NCI-H774 (cell line): ENCODE data around the gene NSUN4.
"Not testable (repeated sequence)": the region's sequence is repeated elsewhere in the genome, so short reads cannot be mapped to it uniquely, and the experiment has no call there.

Experiments
- DNase-seq: peaks from one replicate; lab custom pipeline; 2025; lab: John Stamatoyannopoulos, UW

Gene NSUN4

DNA sequence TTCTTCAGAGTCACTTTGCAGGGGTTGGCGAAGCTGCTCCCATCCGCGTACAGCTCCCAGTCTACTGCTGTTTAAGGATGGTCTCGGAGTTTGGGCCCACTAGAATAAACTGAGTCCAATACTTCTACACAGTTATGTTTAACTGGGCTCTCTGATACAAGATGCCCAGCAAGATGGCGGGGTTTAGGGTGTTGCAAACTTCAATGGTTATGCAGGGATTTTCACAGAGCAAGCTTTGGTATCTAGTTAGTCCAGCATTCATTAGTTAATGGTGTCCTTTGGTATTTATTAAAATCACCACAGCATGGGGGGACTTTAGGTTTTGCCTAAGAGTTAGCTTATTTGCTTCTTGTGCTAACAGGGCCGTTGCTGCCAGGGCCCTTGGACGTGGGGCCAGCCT, 12.4 kb upstream of the NSUN4 start:
- DNase-seq, result not testable (repeated sequence)

DNA sequence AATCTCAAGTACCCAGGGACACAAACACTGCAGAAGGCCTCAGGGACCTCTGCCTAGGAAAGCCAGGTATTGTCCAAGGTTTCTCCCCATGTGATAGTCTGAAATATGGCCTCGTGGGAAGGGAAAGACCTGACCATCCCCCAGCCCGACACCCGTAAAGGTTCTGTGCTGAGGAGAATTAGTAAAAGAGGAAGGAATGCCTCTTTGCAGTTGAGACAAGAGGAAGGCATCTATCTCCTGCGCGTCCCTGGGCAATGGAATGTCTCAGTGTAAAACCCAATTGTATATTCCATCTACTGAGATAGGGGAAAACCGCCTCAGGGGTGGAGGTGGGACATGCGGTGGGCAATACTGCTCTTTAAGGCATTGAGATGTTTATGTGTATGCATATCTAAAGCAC, 10.8 kb upstream of the NSUN4 start:
- not testable (repeated sequence) for DNase-seq

DNA sequence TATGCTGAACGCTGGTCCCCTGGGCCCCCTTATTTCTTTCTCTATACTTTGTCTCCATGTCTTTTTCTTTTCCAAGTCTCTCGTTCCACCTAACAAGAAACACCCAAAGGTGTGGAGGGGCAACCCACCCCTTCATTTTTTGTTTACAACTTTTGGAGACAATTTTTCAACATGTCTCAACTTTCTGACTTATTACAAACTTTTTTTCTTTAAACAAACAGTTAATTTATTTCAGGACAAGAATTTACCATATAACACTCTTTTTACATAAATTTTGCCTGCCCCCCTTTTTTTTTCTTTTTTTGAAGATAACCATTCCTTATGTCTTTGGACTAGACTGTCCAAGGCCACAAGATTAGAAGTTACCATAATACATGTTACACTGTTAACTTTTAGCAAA, 10.2 kb upstream of the NSUN4 start:
- not testable (repeated sequence) for DNase-seq

DNA sequence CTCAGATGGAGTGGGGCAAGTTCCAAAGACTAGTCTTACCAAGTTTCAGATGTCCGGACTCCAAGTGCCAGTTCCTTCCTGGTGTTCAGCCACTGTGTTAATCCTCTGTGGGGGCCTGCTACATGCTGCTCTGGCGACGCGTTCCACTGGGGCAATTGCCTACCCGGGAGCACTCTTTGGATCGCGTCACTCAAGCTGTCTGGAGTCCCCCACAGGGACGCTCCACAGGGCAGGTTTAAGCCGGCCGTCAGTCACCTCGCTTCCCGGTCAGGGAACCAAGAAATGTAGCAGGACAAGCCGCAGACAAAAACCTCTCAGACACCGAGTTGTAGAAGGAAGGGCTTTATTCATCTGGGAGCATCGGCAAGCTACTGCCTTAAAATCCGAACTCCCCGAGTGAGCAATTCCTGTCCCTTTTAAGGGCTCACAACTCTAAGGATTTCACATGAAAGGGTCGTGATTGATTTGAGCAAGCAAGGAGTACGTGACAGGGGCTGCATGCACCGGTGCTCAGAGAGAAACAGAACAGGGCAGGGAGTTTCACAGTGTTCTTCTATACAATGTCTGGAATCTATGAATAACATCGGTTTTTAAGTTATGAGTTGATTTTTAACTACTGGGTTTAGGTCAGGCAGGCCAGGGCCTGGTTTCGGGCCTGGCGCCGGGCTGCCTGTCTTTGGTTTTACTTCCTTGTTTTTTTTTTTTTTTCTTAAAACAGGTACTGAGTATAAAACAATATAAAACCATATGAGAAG, 8.6 kb upstream of the NSUN4 start:
- not testable (repeated sequence) for DNase-seq

DNA sequence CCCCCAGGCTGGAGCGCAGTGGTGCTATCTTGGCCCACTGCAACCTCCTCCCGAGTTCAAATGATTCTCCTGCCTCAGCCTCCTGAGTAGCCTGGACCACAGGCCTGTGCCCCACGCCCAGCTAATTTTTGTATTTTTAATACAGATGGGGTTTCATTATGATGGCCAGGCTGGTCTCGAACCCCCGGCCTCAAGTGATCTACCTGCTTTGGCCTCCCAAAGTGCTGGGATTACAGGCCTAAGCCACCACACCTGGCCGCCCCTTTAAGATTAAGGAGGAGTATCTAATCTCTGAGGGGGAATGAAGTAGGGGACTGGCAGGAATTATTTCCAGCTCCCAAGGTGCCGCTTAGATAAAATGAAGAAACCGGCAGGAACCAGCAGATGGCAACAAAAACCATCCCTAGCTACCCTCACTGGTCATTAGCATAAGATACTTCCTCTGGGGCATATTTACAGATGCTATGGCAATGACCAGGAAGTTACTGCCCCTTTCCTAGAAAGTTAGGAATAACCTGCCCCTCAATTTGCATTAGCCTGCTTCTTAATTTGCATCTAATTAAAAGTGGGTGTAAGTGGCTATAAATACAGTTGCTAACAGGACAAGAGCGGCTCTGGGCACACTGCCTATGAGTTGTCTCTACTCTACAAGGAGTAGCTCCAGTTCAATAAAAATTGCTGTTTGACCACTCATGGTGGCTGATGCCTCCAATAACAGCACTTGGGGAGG, 7.1 kb upstream of the NSUN4 start:
- DNase-seq, result peak; percentile 19

DNA sequence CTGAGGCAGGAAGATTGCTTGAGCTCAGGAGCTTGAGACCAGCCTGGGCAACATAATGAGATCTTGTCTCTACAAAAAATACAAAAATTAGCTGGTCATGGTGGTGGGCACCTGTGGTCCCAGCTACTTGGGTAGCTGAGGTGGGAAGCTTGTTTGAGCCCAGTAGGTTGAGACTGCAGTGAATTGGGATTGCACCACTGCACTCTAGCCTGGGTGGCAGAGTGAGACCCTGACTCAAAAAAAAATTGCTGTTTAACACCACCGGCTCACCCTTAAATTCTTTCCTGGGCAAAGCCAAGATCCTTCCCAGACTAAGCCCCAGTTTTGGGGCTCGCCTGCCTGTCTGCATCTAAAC, 6.6 kb upstream of the NSUN4 start:
- DNase-seq, result no peak

DNA sequence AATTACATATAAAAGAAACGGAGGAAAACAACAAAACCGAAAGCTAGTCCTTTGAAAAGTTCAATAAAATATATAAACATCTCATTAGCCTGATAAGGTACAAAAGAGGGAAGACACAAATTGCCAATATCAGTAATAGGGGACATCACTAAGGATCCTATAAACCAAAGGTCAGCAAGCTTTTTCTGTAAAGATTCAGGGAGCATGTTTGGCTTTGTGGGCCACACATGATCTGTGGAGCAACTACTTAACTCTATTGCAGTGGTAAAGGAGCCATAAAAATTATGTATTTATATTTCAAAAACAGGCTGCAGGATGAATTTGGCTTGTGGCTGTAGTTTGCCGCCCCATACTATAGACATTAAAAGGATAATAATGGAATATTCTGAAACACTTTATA, 5.5 kb upstream of the NSUN4 start:
- DNase-seq, result no peak

DNA sequence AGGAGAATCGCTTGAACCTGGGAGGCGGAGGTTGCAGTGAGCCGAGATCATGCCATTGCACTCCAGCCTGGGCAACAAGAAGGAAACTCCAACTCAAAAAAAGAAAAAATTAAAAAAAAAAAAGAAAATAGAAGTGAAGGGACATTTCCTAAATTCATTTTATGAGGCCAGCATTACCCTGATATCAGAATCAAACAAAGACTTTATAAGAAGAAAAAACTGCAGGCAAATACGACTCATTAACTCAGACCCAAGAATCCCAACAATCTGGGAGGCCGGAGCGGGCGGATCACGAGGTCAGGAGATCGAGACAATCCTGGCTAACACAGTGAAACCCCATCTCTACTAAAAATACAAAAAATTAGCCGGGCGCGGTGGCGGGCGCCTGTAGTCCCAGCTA, 3.2 kb upstream of the NSUN4 start:
- not testable (repeated sequence) for DNase-seq

DNA sequence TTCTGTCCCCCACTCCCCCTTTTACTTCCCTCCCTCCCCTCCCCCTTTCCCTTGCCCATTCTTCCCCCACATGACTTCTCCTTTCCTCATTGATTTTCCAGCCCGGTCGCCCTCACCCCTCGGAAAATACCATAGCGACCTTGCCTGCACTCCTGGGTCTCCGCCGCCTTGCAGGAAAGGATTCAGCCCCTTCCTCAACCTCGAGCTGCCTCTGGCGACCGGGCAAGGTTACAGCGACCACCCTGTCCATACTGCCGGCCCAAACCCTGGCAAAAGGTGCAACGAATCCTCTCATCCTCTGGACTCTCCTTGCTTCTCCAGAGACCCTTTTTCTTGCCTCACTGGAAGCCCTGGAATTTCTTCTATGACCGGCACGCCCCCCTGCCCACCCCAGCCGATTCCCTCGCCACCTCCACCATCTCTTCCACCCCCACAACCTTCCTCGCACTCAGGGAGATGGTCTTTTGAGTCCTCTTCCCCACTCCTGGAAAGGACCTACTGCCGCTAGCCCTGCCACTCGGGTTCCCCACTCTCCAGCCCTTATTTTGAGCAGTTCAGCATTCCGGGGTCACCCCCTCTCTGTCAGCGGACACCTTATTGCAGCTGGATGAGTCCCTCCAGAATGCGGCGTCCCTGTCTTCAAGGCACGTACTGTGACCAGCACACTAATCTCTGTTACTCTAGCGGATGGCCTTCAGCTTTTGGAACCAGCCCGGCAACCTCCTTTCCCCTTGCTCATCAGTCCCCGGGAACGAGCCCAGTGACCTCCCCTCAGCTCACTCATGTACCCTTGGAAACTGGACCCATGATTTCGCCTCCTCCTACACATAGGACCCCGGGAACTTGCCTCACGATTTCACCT, 846 bp downstream of the NSUN4 start:
- DNase-seq, result no peak

DNA sequence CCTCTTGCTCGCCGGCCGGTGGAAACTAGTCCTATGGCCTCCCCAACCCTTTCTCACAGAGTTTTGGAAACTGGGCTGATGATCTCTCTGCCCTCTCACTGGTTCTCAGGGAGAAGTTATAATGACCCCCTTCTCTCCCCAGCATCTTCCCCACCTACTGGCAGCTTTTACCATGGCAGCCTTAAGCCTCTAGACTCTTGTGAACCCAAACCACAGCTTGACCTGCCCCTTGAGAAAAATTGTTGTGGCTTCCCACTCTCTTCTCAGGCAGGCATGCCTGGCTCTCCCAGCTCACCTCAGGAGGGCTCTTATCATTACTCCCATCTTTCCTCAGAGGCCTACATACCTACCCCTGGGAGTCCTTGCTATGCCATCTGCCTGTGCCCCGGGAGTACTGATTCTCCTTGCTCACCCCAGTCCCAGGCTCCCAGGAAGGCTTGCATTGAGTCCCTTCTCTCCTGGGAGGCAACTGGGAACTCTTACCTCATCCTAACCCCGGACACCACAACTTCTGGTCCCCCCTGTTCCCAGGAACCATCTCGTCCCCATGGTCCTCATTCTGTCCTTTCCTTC, 1.6 kb downstream of the NSUN4 start:
- DNase-seq, result no peak

DNA sequence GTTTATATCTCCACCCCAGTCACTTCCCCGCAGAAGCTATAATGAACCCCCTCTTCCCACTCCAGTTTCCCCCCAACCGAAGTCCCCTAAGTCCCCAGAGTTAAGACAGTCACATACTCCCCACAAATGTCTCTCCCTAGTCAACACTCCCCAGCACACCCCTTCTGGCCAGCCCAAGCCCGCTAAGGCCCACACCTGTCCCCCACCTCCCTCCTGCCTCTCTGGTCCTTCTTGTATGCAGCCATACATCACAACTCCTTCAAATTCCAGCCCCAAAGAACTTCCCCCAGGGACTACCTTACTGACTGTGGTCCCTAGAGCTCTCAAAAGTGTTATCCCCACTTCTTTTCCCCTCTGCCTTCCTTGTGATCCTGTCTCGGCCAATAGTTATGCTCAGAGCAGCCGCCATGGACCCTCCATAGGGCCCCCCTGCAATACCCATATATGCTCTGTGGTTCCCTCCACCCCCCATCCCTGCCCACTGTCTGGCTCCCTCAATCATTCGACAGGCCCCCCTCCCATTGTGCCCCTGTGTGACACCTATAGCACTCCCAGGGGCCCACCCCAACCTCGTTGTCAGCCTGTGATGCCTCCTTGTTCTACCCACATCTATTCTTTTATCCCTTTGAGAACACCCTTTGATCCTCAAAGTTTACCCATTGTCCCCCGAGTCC, 2.2 kb downstream of the NSUN4 start:
- no peak for DNase-seq

DNA sequence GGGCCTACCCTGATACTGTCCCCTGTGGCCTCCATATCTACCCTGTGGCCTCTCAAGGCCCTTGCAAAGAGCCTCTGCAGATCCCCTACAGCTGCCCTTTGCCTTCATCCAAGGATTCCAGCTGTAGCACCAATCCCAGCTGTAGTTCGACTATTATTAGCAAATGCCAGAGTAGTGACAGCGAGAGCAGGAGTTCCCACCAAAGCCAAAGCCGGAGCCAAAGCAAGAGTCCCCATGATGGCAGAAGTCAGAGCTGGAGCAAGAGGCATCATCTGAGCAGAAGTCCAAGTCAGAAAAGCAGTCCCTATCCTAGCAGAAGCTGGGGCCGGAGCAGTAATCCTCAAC, 2.7 kb downstream of the NSUN4 start:
- DNase-seq, result no peak

DNA sequence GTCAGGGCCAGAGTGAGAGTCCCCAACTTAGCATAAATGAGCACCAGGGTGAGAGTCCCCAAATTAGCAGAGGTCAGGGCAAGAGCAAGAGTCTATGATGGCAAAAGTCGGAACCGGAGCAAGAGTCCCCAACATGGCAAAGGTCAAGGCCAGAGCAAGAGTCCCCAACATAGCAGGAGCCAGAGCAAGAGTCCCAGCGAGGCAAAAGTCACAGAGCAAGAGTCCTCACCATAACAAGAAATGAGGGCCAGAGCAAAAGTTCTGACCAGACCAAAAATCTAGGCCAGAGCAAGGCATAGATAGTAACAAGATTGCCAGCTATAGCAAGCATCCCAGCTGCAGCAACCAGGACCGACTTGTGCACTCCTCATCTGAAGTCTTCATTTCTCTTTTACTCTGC, 3.1 kb downstream of the NSUN4 start:
- DNase-seq, result no peak

DNA sequence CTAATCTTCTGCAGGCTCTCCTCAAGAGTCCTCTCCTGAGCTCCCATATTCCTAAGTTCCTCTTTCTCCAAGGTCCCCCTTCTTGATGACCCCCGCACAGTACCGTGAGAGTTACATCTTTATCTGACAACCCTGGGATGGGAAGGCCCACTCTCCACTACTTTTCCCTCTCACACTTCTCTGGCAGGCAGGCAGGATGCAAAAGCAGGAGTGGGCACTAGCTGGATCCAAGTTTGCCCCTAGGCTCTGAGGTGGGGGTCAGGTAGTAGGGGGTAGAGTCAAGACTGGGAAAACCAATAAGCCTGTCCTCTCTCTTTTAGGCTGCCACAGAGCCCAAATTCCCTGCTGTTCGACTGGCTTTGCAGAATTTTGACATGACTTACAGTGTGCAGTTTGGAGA, 3.9 kb downstream of the NSUN4 start:
- DNase-seq, result no peak

DNA sequence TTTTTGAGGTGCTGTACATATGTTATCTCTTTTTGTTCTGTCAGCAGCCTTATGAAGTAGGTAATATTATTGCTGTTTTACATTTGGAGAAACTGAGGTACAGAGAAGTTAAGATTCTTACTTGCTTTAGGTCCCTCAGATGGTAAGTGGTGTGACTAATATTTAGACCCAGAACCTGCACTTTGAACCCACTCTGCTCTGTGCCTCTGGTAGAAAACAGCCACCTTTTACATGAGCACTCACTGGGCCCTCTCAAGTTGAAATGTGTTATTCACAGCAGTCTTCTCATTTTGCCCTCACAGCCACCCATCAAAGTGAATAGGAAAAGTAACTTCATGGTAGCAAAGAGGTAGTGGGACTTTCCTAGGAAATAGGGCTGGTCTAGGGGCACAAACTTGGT, 4.7 kb downstream of the NSUN4 start:
- no peak for DNase-seq

DNA sequence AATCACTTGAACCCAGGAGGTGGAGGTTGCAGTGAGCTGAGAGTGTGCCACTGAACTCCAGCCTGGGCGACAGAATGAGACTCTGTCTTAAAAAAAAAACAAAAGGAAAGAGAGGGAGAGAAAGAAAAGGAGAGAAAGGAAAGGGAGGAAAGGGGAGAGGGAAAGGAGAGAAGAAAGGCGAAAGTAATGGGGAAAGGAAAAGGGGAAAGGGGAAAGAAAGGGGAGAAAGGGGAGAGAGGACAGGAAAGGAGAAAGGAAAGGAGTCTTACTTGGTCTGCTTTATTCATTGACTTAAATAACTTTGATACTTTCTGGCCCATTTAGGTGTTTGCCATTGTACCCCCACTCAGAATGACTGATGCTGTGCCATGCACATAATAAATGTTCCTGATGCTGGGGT, 11.8 kb downstream of the NSUN4 start:
- no peak for DNase-seq

DNA sequence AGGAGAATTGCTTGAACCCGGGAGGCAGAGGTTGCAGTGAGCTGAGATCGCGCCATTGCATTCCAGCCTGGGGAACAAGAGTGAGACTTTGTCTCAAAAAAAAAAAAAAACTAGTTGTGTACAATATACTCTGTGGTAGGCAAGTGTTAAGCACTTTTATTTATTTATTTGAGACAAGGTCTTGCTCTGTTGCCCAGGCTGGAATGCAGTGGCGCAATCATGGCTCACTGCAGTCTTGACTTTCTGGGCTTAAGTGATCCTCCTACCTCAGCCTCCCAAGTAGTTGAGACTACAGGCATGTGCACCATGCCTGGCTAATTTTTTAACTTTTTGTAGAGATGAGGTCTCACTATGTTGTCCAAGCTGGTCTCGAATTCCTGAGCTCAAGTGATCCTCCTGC, 15.3 kb downstream of the NSUN4 start:
- DNase-seq, result not testable (repeated sequence)

DNA sequence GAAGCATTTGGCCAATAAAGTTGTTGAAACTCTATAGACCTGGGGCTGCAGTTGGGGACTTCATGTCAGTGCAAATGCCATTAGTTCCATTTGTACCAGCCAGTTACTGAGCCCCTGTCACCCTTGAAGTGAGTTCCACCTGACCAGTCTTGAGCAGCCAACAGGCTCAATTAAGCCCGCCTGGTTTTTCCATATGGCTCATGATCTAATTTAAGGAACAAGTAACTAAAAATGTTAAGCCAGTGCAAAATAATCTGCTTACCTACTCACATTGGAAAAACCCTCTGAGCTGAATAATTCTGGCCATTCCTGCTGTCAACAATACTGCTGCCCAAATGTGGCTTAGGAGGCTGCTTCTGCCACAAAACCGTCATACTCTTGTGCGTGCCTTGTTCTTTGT, 21.6 kb downstream of the NSUN4 start:
- DNase-seq, result no peak

DNA sequence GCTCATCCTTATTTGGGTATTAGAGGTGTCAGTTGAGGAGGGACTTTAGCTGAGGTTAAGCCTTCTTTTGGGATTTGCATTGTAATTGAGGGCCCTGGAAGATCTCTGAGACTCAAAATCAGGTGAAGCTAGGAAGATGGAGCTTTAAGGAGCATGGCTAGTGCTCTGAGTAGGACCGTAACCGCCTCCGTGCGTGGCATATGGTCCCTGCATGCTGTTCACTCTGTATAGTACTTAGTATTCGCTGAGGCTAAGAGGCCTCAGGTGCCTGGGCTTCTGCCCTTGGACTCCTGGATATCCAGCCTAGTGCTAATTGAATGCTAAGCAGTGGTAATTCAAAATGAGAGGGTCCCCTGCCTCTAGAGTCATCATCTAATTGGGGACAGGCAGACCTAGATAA, 22.5 kb downstream of the NSUN4 start:
- no peak for DNase-seq

DNA sequence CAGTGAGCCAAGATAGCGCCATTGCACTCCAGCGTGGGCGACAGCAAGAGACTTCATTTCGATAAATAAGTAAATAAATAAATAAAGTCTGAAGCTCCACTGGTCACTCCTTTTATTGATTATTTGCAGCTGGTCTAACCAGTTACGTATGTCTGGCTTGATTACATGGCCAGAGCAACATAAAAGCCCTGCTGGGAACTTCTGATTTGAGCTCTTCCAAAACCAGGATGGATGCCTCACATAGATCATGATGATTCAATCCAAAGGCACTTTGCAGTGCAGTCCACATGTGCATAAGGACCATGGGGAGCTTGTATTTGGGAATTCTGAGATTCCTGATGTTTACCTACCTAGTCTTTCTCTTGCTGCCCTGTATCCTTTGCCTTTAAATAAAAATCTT, 24.0 kb downstream of the NSUN4 start:
- no peak for DNase-seq

DNA sequence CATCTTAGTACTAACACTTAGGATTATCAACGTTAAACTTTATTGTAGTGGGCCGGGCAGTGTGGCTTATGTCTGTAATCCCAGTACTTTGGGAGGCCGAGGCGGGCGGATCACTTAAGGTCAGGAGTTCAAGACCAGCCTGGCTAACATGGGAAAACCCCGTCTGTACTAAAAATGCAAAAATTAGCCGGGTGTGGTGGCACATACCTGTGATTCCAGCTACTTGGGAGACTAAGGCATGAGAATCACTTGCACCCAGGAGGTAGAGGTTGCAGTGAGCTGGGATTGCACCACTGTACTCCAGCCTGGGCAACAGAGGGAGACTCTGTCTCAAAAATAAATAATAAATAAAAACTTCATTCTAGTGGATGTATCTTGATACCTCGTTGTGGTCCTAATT, 25.2 kb downstream of the NSUN4 start:
- not testable (repeated sequence) for DNase-seq

DNA sequence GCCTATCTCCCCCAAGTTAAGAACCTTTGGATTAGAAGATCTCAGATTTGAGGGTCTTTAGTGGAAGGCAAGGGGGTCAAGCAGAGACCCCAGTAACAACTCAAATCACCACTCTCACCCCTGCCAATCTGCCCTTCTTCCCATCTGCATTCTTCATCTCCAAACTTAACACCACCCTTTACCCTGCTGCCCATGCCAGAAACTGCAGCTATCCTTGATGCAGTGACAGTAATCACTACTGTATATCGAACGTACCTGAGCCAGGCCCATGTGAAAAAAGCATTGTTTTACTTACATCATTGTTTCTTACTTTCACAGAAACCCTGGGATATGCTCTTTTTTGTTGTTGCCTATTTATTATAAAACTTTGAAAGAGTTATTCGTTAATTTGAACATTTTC, 26.5 kb downstream of the NSUN4 start:
- no peak for DNase-seq
